Measurements from ENCODE around the gene PPM1A.
"Not testable (repeated sequence)": the region's sequence is repeated elsewhere in the genome, so short reads cannot be mapped to it uniquely, and the experiment has no call there.

DNA sequence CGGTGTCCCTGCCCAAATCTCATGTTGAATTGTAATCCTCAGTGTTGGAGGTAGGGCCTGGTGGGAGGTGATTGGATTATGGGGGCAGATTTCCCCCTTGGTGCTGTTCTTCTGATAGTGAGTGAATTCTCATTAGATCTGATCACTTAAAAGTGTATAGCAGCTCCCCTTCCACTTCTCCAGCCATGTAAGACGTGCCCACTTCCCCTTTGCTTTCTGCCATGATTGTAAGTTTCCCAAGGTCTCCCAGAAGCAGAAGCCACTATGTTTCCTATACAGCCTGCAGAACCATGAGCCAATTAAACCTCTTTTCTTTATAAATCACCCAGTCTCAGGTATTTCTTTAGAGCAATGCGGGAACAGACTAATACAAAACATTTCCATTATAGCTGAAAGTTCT lies 71.8 kb downstream of the PPM1A start:
- TF ChIP-seq EZH2phosphoT487 (IDR thresholded peaks at IDR 0.05; ENCODE audit: insufficient read depth, low read depth); EZH2 (IDR thresholded peaks at IDR 0.05; ENCODE audit: insufficient read depth, poor library complexity, severe bottlenecking): not testable (repeated sequence)

Data from GM23248 (cell line).